HG02571 (cell line): Measurements from ENCODE around the gene ZNF565.
"Not testable (repeated sequence)": the region's sequence is repeated elsewhere in the genome, so short reads cannot be mapped to it uniquely, and the experiment has no call there.

Source experiments
- ATAC-seq: cut with Tn5 transposase; IDR thresholded peaks from one replicate; pipeline ENCODE4 v1.9.1; 2021; ENCODE audit warnings: mild to moderate bottlenecking, moderate library complexity; ENCODE audit not compliant: unreplicated experiment

Gene ZNF565

DNA sequence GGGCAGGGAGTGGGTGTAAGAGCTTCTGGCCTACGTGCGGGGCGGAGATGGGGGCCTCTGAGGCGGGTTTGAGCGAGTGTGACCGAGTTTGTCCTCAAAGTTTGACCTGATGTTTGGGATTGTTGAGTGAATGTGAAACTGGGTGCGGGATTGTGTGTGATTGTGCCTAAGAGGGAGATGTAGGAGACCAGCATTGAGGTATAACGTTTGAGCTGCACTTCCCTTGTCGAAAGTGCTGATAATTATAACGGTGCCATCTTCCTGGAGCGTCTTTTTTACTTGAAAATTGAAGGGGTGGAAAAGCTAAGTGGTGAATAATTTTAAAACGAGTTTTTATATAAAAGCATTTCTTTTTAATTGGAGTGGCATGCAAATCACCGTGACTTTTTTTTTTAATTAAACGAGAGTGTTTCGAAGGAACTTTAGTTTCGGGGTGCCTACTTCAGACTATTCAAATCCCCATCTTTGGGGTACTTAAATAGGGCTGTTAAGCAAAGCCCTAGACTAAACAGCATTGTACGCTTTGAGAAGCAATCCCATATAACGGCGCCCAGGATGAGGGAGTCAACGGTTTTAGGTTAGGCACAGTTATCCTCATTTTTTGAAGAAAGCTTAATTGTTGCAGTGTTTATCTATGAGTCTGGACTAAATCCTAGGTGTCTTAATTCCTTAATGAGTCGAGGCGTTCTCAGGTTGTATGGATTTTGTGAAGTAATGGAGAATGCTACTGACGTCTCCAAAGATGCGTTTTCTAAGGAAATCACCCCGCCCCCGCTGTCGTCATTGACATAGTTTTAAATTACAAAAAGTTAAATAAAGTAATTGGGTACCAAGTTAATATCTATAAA is 1.0 kb upstream of the ZNF565 start:
- ATAC-seq: no peak

GRCh38 chr19:36212895-36213294 is 1.6 kb downstream of the ZNF565 start:
- ATAC-seq: no peak

DNA sequence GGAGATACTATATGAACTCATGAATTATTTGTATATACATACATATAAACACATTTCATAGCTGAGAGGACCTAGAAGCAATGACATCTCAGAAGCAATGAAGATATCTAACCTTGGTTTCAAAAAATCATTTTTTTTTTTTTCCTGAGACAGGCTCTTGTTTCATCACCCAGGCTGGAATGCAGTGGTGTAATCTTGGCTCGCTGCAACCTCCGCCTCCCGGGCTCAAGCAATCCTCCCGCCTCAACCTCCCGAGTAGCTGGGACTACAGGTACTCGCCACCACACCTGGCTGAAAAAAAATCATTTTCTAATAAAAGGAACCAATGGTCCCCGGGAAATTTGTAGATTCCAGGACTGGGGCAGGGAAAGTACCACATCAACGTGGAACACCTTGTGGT is 4.0 kb downstream of the ZNF565 start:
- ATAC-seq: no peak

GRCh38 chr19:36209372-36209771 is 5.1 kb downstream of the ZNF565 start:
- ATAC-seq: no peak

- ATAC-seq: no peak
Measured at GRCh38 chr19:36207605-36208252, 6.7 kb downstream of the ZNF565 start.

GRCh38 chr19:36203293-36203692 is 11.2 kb downstream of the ZNF565 start:
- no peak for ATAC-seq

DNA sequence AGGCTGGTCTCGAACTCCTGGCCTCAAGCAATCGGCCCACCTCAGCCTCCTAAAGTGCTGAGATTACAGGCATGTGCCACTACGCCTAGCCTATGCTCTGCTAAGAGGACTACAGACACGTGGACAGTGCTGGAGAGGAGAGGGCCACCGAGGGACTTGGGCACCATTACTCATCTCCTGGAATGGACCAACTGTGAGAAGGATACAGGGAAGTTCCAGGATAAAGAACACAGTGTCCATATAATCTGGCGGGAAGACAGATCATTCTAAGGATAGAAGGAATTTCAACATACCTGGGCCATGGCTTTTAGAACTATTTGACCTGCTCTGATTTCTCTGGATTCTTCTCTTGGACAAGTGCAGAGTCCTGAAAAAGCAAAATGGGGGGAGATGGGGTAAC is 12.8 kb downstream of the ZNF565 start:
- no peak for ATAC-seq

GRCh38 chr19:36198119-36198518 is 16.3 kb downstream of the ZNF565 start:
- ATAC-seq: no peak

GRCh38 chr19:36196249-36196648 is 18.2 kb downstream of the ZNF565 start:
- no peak for ATAC-seq

GRCh38 chr19:36186722-36187121 is 27.7 kb downstream of the ZNF565 start:
- ATAC-seq: not testable (repeated sequence)

DNA sequence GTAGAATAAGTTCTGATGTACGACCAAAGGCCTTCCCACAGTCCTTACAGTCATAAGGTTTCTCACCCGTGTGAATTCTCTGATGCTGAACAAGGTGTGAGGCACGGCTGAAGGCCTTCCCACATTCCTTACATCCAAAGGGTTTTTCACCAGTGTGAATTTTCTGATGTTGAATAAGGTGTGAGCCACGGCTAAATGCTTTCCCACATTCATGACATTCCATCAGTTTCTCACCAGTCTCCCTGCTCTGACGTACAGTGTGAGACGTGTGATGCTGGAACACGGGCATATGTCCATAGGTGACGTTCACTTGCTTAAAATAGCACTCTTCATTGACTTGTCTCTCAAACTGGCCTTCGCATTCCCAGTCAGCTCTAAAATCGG is 31.2 kb downstream of the ZNF565 start:
- ATAC-seq: no peak

DNA sequence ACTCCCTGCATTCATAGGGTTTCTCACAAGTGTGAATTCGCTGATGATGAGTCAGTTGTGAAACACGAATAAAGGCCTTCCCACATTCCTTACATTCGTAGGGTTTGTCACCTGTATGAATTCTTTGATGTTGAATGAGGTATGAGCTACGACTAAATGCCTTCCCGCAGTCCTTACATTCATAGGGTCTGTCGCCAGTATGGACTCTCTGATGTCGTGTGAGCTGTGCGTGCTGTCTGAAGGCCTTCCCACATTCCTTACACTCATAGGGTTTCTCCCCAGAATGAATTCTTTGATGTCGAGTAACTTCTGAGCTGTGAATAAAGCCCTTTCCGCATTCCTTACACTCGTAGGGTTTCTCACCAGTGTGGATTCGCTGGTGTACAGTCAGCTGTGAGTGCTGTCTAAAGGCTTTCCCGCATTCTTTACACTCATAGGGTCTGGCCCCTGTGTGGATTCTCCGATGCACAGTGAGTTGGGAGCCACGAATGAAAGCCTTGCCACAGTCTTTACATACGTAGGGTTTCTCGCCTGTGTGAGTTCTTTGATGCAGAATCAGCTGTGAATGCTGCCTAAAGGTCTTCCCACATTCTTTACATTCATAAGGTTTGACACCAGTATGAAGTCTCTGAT is 31.7 kb downstream of the ZNF565 start:
- ATAC-seq: no peak

- not testable (repeated sequence) for ATAC-seq
Measured at GRCh38 chr19:36179077-36179476, 35.4 kb downstream of the ZNF565 start.

GRCh38 chr19:36173846-36174245 is 40.6 kb downstream of the ZNF565 start:
- ATAC-seq: not testable (repeated sequence)

- no peak for ATAC-seq
Measured at GRCh38 chr19:36172852-36173251, 41.6 kb downstream of the ZNF565 start.

GRCh38 chr19:36169084-36169760 is 45.2 kb downstream of the ZNF565 start:
- ATAC-seq: no peak

DNA sequence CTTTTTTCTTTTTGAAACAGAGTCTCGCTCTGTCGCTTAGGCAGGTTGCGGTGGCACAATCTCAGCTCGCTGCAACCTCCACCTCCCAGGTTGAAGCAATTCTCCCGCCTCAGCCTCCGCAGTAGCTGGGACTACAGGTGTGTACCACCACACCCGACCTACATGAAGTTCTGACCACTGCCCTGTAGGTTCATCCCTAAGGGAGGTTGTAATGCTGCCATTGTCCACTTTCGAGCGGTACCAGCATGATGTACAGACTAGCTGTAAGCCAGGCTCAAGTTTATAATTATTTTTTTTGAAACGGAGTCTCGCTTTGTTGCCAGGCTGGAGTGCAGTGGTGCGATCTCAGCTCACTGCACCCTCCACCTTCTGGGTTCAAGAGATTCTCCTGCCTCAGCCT is 50.7 kb downstream of the ZNF565 start:
- ATAC-seq: no peak

DNA sequence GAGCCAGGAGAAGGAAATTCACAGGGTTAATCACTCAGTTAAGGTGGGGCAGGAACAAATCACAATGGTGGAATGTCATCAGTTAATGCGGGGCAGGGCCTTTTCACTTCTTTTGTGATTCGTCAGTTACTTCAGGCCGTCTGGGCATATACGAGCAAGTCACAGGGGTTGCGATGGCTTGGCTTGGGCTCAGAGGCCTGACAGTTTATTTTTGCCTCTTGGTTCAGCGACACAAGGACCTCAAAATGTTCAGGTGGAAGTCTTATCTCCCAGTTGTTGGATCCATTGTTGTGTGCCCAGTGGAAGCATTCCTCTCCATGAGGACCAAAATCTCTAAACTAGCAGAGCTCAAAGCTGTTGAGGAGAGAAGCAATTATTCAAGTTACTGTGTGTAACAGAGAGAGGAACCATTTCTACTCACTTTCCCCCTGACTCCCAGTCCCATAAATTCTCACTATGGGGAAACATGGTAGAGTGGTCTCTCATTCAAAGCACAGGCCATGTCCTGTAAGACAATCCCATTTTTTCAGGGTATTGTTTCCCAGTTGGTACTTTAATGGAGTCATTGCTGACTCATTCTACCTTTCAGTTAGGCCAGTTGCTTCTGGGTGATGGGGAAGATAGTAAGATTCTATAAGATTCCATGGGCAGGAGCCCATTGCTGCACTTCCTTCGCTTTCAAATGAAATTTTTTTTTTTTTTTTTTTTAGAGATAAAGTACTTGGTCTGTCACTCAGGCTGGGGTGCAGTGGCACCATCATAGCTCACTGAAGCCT is 53.5 kb downstream of the ZNF565 start:
- ATAC-seq: no peak

DNA sequence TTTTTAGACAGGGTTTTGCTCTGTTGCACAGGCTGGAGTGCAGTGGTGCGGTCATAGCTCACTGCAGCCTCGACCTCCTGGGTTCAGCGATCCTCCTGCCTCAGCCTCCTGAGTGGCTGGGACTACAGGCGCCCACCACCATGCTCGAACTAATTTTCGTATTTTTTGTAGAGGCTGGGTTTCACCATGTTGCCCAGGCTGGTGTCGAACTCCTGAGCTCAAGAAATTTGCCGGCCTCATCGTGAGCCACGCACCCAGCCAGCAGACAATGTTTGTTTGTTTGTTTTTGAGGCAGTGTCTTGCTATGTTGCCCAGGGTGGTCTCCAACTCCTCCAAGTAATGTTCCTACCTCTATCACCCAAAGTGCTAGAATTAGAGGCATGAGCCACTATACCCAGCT is 61.3 kb downstream of the ZNF565 start:
- ATAC-seq: no peak

DNA sequence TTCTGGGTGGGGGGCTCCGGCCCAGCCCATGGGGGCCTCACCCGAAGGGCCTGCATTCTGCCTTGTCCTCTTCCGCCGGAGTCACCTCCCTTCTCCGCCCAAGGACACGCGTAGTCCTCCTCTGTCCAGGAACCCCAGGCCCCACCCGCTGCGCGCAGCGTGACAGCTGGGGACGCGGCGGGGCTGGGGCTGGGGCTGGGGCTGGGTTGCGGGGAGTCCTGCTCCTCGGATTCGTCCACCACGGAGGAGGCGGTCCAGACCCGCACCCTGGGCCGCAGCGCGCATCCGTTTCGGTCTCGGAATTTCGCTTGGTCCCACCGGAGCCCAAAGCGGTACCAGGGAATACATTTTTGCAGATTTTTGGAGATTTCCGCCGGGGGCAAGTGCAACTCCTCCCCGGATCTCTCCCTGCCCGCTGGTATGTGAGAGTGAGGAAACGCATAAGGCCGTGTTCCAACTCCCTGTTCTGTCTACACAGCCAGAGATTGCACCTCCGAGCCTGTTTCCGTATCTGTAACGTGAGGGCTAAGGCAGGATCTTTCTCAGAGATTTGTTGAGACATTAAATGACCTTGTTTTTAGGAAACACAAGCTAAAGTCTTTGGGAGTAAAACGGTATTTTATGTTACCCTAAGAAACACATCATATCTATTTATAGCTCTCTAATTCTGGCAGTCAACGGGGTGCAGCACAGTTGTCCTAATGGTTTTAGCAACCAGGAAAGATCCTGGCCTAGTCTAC is 61.9 kb downstream of the ZNF565 start, which contains the start of gene COX7A1:
Gene COX7A1 (minus strand): TSS at position 96 of the 740 bp plus-strand sequence. CDS start 40 bp downstream, at position 56.
- ATAC-seq: no peak
